ENCODE measurements around the gene CACNA1D. TPM values are rescaled to one million over a fixed set of nuclear protein-coding genes. Genes with fewer than 3 reads are reported as not detected.
"Not testable (repeated sequence)": the region's sequence is repeated elsewhere in the genome, so short reads cannot be mapped to it uniquely, and the experiment has no call there.

CACNA1D gene
- total RNA-seq, 2 experiments from 2014 or later, result not detected

- no peak for TF ChIP-seq CTCF (IDR thresholded peaks at IDR 0.05)
- DNase-seq (no peak), ATAC-seq (no peak)
- H3K9me3 Mint-ChIP-seq, result no peaks in the 10 kb centered on the region
- POLR2A ChIA-PET, result no interaction called here
- H3K4me1 Mint-ChIP-seq (ENCODE audit: low read depth), result no peaks in the 10 kb centered on the region
- intact Hi-C loops (cut with micrococcal nuclease), result no loop called here
- H3K27ac Mint-ChIP-seq, result no peak overlapping the region
- H3K36me3 Mint-ChIP-seq (ENCODE audit: low read depth), result no peaks in the 10 kb centered on the region
- H3K27me3 Mint-ChIP-seq, result peaks cover 30% of the 10 kb centered on the region
- H3K4me3 Mint-ChIP-seq, result no peak overlapping the region
- CTCF ChIA-PET, result no interaction called here
These were observed 21.0 kb upstream of the CACNA1D start for GRCh38 chr3:53473422-53473821.

- H3K9me3 Mint-ChIP-seq; H3K4me3 Mint-ChIP-seq; H3K27ac Mint-ChIP-seq; intact Hi-C loops (cut with micrococcal nuclease); CTCF ChIA-PET; H3K36me3 Mint-ChIP-seq (ENCODE audit: low read depth); ATAC-seq; POLR2A ChIA-PET; H3K4me1 Mint-ChIP-seq (ENCODE audit: low read depth); DNase-seq: not testable (repeated sequence)
- peaks cover 31% of the 10 kb centered on the region for H3K27me3 Mint-ChIP-seq
These were observed 18.0 kb upstream of the CACNA1D start for GRCh38 chr3:53476372-53476771.

DNA sequence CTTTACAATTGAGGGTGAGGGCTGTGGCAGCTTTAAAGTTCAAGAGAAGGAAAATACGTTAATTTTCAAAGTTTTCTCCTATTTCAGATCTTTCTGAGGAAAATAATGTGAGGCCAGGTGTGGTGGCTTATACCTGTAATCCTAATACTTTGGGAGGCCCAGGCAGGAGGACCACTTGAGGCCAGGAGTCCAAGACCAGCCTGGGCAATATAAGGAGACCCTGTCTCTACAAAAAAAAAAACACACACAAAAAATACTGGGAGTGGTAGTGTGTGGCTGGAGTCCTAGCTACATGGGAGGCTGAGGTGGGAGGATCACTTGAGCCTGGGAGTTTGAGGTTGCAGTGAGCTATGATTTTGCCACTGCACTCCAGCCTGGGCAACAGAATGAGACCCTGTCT, 16.7 kb upstream of the CACNA1D start:
- CTCF ChIA-PET; H3K4me3 Mint-ChIP-seq; H3K9me3 Mint-ChIP-seq; POLR2A ChIA-PET; ATAC-seq; intact Hi-C loops (cut with micrococcal nuclease); H3K36me3 Mint-ChIP-seq (ENCODE audit: low read depth); DNase-seq; H3K4me1 Mint-ChIP-seq (ENCODE audit: low read depth); H3K27ac Mint-ChIP-seq: not testable (repeated sequence)
- H3K27me3 Mint-ChIP-seq, result peaks cover 28% of the 10 kb centered on the region

- POLR2A ChIA-PET, result no interaction called here
- H3K36me3 Mint-ChIP-seq (ENCODE audit: low read depth), result no peaks in the 10 kb centered on the region
- H3K4me1 Mint-ChIP-seq (ENCODE audit: low read depth), result no peaks in the 10 kb centered on the region
- peaks cover 27% of the 10 kb centered on the region for H3K27me3 Mint-ChIP-seq
- TF ChIP-seq CTCF (IDR thresholded peaks at IDR 0.05), result no peak
- H3K27ac Mint-ChIP-seq, result no peak overlapping the region
- no peak overlapping the region for H3K4me3 Mint-ChIP-seq
- no peaks in the 10 kb centered on the region for H3K9me3 Mint-ChIP-seq
- ATAC-seq (no peak), DNase-seq (no peak)
- intact Hi-C loops (cut with micrococcal nuclease), result no loop called here
- CTCF ChIA-PET, result no interaction called here
These were observed 16.1 kb upstream of the CACNA1D start for GRCh38 chr3:53478166-53478830.

DNA sequence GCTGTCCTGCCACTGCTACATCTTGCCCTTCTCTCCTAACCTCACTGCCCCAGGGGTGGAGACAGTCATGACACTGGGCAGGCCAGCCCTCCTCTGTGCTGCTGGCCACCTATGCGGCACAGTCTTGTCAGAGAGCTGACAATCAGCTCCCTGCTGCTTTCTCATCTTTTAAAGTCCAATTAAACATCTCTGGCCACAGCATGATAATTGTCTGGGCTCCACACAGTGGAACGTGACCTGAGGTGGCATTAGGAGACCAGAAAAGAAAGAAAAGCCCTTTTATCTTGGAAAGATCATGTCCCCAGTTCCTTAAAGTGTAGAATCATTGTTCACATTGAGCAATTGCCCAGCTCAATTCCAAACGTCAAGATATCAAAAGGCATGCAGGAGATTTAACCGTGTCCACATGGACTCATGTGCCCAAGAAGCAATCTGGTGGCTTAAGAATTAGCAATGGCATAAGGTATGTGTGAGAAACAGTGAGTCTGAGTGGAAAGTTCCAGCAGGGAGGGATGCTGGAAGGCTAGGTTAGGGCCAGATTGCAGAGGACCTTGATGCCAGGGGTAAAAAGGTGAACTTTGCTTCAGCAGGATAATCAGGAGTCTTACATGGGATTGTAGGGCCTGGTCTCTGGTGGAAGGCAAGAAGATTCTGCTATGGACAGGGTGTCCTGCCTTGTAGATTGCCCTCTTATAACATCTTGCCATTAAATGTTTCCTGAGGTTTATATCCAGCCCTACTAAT, 15.3 kb upstream of the CACNA1D start:
- H3K27ac Mint-ChIP-seq, result no peak overlapping the region
- POLR2A ChIA-PET, result no interaction called here
- DNase-seq, result no peak
- no peaks in the 10 kb centered on the region for H3K4me1 Mint-ChIP-seq (ENCODE audit: low read depth)
- CTCF ChIA-PET, result no interaction called here
- H3K9me3 Mint-ChIP-seq, result no peaks in the 10 kb centered on the region
- no peak for ATAC-seq
- H3K36me3 Mint-ChIP-seq (ENCODE audit: low read depth), result no peaks in the 10 kb centered on the region
- peaks cover 26% of the 10 kb centered on the region for H3K27me3 Mint-ChIP-seq
- no peak overlapping the region for H3K4me3 Mint-ChIP-seq
- TF ChIP-seq CTCF (IDR thresholded peaks at IDR 0.05), result no peak
- intact Hi-C loops (cut with micrococcal nuclease), result no loop called here

DNA sequence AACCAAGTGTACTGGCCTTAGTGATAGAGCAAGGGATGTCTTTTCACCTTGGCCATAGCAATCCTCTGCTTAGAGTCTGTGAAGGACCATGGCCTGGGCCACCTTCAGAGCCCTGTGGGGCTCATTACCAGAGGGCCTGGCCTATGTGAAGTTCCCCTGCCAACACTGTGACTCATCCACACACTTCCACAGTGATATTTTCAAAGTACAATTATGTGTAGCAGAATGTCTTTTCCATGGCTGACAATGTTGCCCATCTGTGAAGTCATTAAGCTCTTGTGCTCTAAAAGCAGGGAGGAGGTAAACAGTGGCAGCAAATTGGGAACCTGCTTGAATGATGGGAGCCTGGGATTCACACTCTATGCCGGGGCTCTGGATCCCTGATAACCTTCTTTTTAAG, 12.2 kb upstream of the CACNA1D start:
- ATAC-seq, result no peak

More for the DNA sequence above, 12.2 kb upstream of the CACNA1D start:
- Mint-ChIP-seq H3K27ac (no peak overlapping the region), H3K9me3 (no peaks in the 10 kb centered on the region), H3K4me3 (no peak overlapping the region), H3K36me3 (ENCODE audit: low read depth) (no peaks in the 10 kb centered on the region), H3K4me1 (ENCODE audit: low read depth) (no peaks in the 10 kb centered on the region), H3K27me3 (peaks cover 16% of the 10 kb centered on the region)
- ChIA-PET CTCF (no interaction called here), POLR2A (no interaction called here)
- intact Hi-C loops (cut with micrococcal nuclease), result no loop called here
- DNase-seq, result no peak
- no peak for TF ChIP-seq CTCF (IDR thresholded peaks at IDR 0.05)

Measured in activated CD8-positive, alpha-beta T cell treated with anti-CD3 and anti-CD28 coated beads for 36 hours (primary cell).